Measurements from ENCODE around the gene TMEM165. TPM values are rescaled to one million over a fixed set of nuclear protein-coding genes. Genes with fewer than 3 reads are reported as not detected.
"Not testable (repeated sequence)": the region's sequence is repeated elsewhere in the genome, so short reads cannot be mapped to it uniquely, and the experiment has no call there.

Gene TMEM165
- 118 and 165 TPM in 2 replicates for total RNA-seq (2014; rRNA removed; shearing (Covaris generic); ENCODE audit: low replicate concordance)

- Histone ChIP-seq H3K4me1 (ENCODE audit: low read length) (peaks cover 52% of the 10 kb centered on the region), H3K27ac (ENCODE audit: low read length) (peak within 1 kb of the TSS; percentile 68), H3K79me2 (ENCODE audit: low read length) (peaks cover 49% of the 10 kb centered on the region), H3K36me3 (ENCODE audit: insufficient read depth, low read length) (peaks cover 22% of the 10 kb centered on the region), H3K9me2 (replicated peaks; ENCODE audit: insufficient read depth, low read length) (no peaks in the 10 kb centered on the region), H4K20me1 (ENCODE audit: insufficient read depth, low read depth, low read length) (peaks cover 28% of the 10 kb centered on the region), H3K27me3 (ENCODE audit: low read length) (no peaks in the 10 kb centered on the region), H3K4me3 (ENCODE audit: low read length) (peak within 1 kb of the TSS; percentile 83), H3K9ac (ENCODE audit: low read length) (peak within 1 kb of the TSS; percentile 98), H2AFZ (ENCODE audit: low read length) (peak within 1 kb of the TSS; percentile 98), H3K9me3 (ENCODE audit: low read length) (no peaks in the 10 kb centered on the region), H3K4me2 (ENCODE audit: low read depth, low read length, poor library complexity, severe bottlenecking) (peak within 1 kb of the TSS; percentile 94)
- DNase-seq, result peak; percentile 95
Measured at GRCh38 chr4:55395529-55396307, at the start of gene TMEM165. Gene TMEM165 (plus strand): TSS chr4:55395957. CDS start chr4:55396190, 233 bp downstream.

- Histone ChIP-seq H3K9ac (ENCODE audit: low read length) (peak within 1 kb of the TSS; percentile 92), H4K20me1 (ENCODE audit: insufficient read depth, low read depth, low read length) (no peaks in the 10 kb centered on the region), H3K9me2 (replicated peaks; ENCODE audit: insufficient read depth, low read length) (no peaks in the 10 kb centered on the region), H3K27ac (ENCODE audit: low read length) (peak within 1 kb of the TSS; percentile 44; the same call in 1 of the 2 replicates), H3K4me3 (ENCODE audit: low read length) (peak within 1 kb of the TSS; percentile 80), H3K4me2 (ENCODE audit: low read depth, low read length, poor library complexity, severe bottlenecking) (peak within 1 kb of the TSS; percentile 91), H2AFZ (ENCODE audit: low read length) (peak within 1 kb of the TSS; percentile 99), H3K79me2 (ENCODE audit: low read length) (peaks cover 7% of the 10 kb centered on the region; the same call in 1 of the 2 replicates), H3K9me3 (ENCODE audit: low read length) (no peaks in the 10 kb centered on the region), H3K4me1 (ENCODE audit: low read length) (peaks cover 27% of the 10 kb centered on the region), H3K27me3 (ENCODE audit: low read length) (no peaks in the 10 kb centered on the region), H3K36me3 (ENCODE audit: insufficient read depth, low read length) (no peaks in the 10 kb centered on the region)
- DNase-seq, result peak; percentile 92
Measured at GRCh38 chr4:55345980-55346850, 49.5 kb upstream of the TMEM165 start, which contains the start of gene SRD5A3. Gene SRD5A3 (plus strand): TSS chr4:55346242. CDS start chr4:55346337, 95 bp downstream.

DNA sequence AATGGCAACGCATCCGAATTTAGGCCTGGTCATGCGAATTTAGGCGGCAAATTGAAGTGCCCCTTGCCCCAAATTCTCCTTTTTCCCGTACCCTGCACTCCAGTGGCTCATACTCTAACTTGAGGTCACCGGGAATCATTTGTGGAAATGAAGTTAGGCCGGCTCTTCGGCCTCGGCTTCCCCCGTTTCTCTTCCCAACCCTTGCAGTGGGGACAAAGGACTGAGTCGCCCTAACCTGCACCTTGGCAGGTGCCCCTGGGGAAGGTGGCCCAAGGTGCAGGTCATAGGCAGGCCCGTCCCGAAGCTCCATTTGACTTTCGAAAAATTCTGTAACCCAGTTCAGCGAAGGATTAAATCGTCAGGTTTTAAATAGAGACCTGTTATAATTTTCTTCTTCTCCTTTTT is 48.9 kb upstream of the TMEM165 start:
- Histone ChIP-seq H3K4me1 (ENCODE audit: low read length) (peaks cover 27% of the 10 kb centered on the region), H3K9me2 (replicated peaks; ENCODE audit: insufficient read depth, low read length) (no peaks in the 10 kb centered on the region), H4K20me1 (ENCODE audit: insufficient read depth, low read depth, low read length) (no peaks in the 10 kb centered on the region), H3K4me2 (ENCODE audit: low read depth, low read length, poor library complexity, severe bottlenecking) (peak overlapping the region; percentile 91), H3K9ac (ENCODE audit: low read length) (peak overlapping the region; percentile 92), H3K79me2 (ENCODE audit: low read length) (peaks cover 7% of the 10 kb centered on the region; the same call in 1 of the 2 replicates), H3K27me3 (ENCODE audit: low read length) (no peaks in the 10 kb centered on the region), H3K4me3 (ENCODE audit: low read length) (peak overlapping the region; percentile 80), H2AFZ (ENCODE audit: low read length) (peak overlapping the region; percentile 72), H3K9me3 (ENCODE audit: low read length) (no peaks in the 10 kb centered on the region), H3K27ac (ENCODE audit: low read length) (no peak overlapping the region), H3K36me3 (ENCODE audit: insufficient read depth, low read length) (no peaks in the 10 kb centered on the region)
- DNase-seq, result no peak

- Histone ChIP-seq H3K79me2 (ENCODE audit: low read length) (peaks cover 7% of the 10 kb centered on the region; the same call in 1 of the 2 replicates), H3K4me1 (ENCODE audit: low read length) (peaks cover 27% of the 10 kb centered on the region), H3K4me3 (ENCODE audit: low read length) (peak overlapping the region; percentile 80; the same call in 1 of the 2 replicates), H3K27me3 (ENCODE audit: low read length) (no peaks in the 10 kb centered on the region), H3K4me2 (ENCODE audit: low read depth, low read length, poor library complexity, severe bottlenecking) (peak overlapping the region; percentile 91), H3K9me2 (replicated peaks; ENCODE audit: insufficient read depth, low read length) (no peaks in the 10 kb centered on the region), H2AFZ (ENCODE audit: low read length) (no peak overlapping the region), H3K9me3 (ENCODE audit: low read length) (peaks cover under 1% of the 10 kb centered on the region; the same call in 1 of the 2 replicates), H3K9ac (ENCODE audit: low read length) (peak overlapping the region; percentile 92), H4K20me1 (ENCODE audit: insufficient read depth, low read depth, low read length) (no peaks in the 10 kb centered on the region), H3K36me3 (ENCODE audit: insufficient read depth, low read length) (peaks cover 6% of the 10 kb centered on the region; the same call in 1 of the 2 replicates), H3K27ac (ENCODE audit: low read length) (no peak overlapping the region; the same call in 1 of the 2 replicates)
- DNase-seq, result peak; percentile 63
Measured at GRCh38 chr4:55347610-55348228, 48.0 kb upstream of the TMEM165 start.

DNA sequence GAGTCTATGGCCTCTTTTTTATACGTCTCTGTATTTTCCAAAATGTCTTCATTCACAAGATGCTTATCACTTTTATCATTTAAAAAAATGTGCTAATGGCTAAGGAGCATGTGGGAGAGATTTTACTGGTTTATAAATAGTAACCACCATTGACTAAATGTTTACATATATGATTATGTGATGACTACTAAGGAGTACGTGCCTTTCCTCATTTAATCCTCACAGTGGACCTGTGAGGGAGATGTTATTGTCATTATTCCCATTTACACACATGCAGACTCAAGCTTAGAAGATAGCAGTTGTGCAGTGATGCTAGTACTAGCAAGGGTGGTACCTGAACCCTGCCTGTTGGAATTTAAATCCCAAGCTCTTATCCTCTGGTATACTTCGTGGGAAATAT is 47.3 kb upstream of the TMEM165 start:
- peaks cover 4% of the 10 kb centered on the region; the same call in 1 of the 2 replicates for H3K9me3 ChIP-seq (ENCODE audit: low read length)
- H3K9ac ChIP-seq (ENCODE audit: low read length), result no peak overlapping the region
- no peaks in the 10 kb centered on the region for H3K27me3 ChIP-seq (ENCODE audit: low read length)
- no peaks in the 10 kb centered on the region for H3K9me2 ChIP-seq (replicated peaks; ENCODE audit: insufficient read depth, low read length)
- peak overlapping the region; percentile 91 for H3K4me2 ChIP-seq (ENCODE audit: low read depth, low read length, poor library complexity, severe bottlenecking)
- H3K36me3 ChIP-seq (ENCODE audit: insufficient read depth, low read length), result peaks cover 9% of the 10 kb centered on the region; the same call in 1 of the 2 replicates
- H3K4me3 ChIP-seq (ENCODE audit: low read length), result no peak overlapping the region
- H3K4me1 ChIP-seq (ENCODE audit: low read length), result peaks cover 27% of the 10 kb centered on the region
- no peak overlapping the region; the same call in 1 of the 2 replicates for H3K27ac ChIP-seq (ENCODE audit: low read length)
- DNase-seq, result no peak
- no peaks in the 10 kb centered on the region for H4K20me1 ChIP-seq (ENCODE audit: insufficient read depth, low read depth, low read length)
- H3K79me2 ChIP-seq (ENCODE audit: low read length), result peaks cover 7% of the 10 kb centered on the region; the same call in 1 of the 2 replicates
- no peak overlapping the region for H2AFZ ChIP-seq (ENCODE audit: low read length)

GRCh38 chr4:55350870-55351269 is 44.9 kb upstream of the TMEM165 start:
- H3K36me3 ChIP-seq (ENCODE audit: insufficient read depth, low read length); H3K27me3 ChIP-seq (ENCODE audit: low read length); H3K4me3 ChIP-seq (ENCODE audit: low read length); H3K9me3 ChIP-seq (ENCODE audit: low read length); H3K9ac ChIP-seq (ENCODE audit: low read length); H2AFZ ChIP-seq (ENCODE audit: low read length); DNase-seq; H3K4me2 ChIP-seq (ENCODE audit: low read depth, low read length, poor library complexity, severe bottlenecking); H3K79me2 ChIP-seq (ENCODE audit: low read length); H4K20me1 ChIP-seq (ENCODE audit: insufficient read depth, low read depth, low read length); H3K9me2 ChIP-seq (replicated peaks; ENCODE audit: insufficient read depth, low read length); H3K27ac ChIP-seq (ENCODE audit: low read length): not testable (repeated sequence)
- H3K4me1 ChIP-seq (ENCODE audit: low read length), result peaks cover 22% of the 10 kb centered on the region

GRCh38 chr4:55351824-55352223 is 43.9 kb upstream of the TMEM165 start:
- Histone ChIP-seq H3K9me2 (replicated peaks; ENCODE audit: insufficient read depth, low read length) (no peaks in the 10 kb centered on the region), H3K79me2 (ENCODE audit: low read length) (peaks cover 7% of the 10 kb centered on the region; the same call in 1 of the 2 replicates), H3K4me3 (ENCODE audit: low read length) (no peak overlapping the region), H2AFZ (ENCODE audit: low read length) (no peak overlapping the region), H3K4me1 (ENCODE audit: low read length) (peaks cover 18% of the 10 kb centered on the region), H3K4me2 (ENCODE audit: low read depth, low read length, poor library complexity, severe bottlenecking) (no peak overlapping the region), H3K27me3 (ENCODE audit: low read length) (no peaks in the 10 kb centered on the region), H3K36me3 (ENCODE audit: insufficient read depth, low read length) (peaks cover 9% of the 10 kb centered on the region; the same call in 1 of the 2 replicates), H3K27ac (ENCODE audit: low read length) (no peak overlapping the region), H4K20me1 (ENCODE audit: insufficient read depth, low read depth, low read length) (no peaks in the 10 kb centered on the region), H3K9me3 (ENCODE audit: low read length) (peaks cover 4% of the 10 kb centered on the region; the same call in 1 of the 2 replicates), H3K9ac (ENCODE audit: low read length) (no peak overlapping the region)
- no peak for DNase-seq
